LoVo (cell line): ENCODE results near the gene MECP2.

Experiments used
- DNase-seq: peaks from one replicate; pipeline ENCODE4 v3.0.0-alpha.2; 2016; ENCODE audit warnings: low spot score

Gene MECP2

DNA sequence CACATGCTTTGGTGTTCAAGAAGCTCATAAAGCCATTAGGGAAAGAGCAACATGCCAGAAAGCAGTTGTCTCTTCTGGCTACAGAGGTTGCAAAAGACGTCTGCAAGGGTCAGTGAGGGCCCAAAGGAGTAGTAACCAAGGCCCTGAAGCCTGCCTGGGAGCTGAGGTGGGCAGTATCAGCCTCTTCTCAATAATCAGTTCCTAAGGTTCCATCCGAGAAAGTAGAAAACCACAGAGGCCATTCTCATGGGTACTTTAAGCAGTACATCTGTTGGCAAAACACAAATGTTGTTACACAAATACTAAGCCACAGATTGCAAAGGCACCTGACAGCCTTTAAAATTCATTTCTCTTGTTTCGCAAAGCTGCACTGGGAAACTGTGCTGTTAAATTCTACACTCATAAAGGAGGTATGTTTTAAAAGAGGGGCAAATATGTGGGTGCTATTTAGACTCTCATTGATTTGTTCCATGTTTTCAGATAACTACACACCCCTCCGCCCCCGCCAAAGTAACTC lies 37.7 kb downstream of the MECP2 start:
- DNase-seq, result no peak

DNA sequence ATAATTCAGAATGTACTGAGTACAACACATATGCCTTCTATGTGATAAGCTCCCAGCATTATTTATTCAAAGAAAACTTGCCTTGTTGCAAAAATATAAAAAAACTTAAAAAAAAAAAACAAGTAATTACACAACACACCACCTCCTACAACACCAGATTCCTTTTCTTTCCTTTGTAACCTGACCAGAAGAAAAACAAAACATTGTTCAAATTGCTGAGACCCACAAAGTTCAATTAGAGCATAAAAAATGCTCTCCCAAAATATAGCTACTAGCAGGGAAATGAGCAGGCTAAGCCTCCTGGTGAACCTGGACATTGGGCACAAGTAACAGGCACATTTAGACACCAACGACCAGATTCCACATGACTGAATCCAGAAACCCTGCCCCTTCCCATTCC lies 38.3 kb downstream of the MECP2 start:
- no peak for DNase-seq

DNA sequence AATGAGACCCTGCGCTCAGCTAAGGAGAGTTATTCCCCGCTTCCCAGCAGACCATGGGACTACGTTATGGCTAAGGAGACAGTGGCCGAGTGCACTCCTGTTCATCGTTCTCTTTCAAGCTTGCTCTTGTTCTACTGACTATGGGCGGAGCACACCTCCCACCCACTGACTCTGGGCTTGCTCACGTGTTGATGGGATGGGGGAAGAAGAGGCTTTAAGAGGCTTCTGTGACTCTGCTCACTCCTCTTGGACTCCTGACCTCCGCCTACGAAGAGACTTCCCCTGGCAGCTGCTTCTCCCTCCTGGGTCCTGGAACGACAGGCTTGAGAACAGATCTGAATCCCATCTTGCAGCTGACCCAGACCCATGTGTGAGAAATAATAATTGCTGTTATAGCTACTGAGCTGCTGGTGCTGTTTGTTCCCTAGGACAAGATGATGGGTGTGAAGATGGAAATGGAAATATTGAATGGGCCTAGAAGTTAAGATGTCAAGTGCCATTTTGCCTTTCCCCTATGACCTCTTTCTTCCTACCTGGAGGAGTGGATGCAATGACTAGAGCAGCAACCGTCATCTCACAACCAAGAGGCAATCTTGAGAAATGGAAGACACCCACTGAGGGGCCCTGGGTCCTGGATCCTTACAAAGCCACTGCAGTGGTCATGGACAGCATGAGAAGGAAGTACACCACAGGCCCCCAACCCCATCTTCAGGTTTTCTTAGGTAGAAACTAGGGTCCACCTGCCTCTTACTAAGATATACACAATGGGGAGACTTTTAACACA lies 39.1 kb downstream of the MECP2 start:
- DNase-seq, result no peak

DNA sequence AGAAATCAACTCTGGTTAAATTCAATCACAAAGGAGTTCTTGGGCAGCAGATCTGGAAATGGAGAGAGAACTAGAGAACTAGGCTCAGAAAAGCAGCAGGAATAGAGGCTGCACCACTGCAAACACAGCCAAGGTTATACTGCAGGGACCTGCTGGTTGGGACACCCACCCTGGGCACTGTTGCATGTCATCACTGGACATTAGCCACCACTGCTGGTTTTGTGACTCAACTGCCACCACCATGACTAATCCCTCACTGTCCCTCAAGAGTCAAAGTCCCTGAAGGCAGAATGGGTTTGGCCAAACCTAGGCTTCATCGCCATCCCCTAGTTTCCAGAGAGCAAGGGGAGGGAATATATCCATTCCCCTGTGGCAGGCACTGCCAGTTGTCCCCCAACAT lies 39.7 kb downstream of the MECP2 start:
- peak; percentile 2 for DNase-seq

DNA sequence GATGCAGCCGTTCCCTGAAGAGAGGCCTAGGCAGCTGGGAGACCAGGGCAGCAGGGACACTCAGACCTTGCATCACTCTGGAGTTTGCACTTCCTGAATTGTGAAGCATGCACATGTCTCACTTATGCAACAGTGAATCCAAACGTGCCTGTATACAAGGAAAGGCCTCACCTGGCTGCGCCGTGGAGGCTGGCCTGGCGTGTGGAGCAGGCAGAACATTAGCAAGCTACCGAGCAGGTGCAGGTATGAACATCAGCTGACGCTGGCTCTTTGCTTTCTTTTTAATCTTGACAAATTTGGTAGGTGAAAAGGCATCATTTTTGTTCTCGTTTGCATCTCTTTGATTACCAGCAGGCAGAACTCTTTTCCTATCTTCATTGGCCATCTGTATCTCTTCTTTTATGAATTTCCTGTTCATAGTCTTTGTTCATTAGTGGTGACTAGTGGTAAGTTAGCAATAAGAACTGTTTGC lies 40.7 kb downstream of the MECP2 start:
- no peak for DNase-seq

DNA sequence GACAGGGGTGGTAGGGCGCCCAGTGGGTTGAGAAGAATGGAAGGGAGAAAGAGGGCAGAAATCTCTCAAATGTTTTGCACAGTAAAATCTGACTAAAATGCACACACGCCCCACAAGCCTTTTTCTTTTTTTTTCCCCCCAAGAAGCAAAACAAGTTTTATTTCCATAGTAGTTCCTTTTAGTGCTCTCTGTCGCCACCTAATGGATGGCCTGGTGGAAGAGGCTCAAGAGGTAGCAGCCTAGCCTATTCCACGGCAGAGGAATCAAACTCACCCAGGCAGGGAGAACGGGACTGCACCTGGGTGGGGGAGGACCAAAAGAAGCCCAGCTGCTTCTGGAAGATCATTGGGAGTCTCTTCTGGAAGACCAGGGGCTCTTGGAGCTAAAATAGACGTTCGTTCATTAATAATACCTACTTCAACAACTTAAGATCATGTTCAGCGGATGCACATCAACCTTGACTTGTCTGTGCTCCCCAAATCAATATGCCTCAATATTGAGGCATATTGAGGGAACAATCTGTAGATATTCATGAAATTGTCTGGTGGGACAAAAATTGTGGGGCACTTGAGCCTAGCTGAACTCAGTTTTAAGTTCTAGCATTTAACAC lies 46.2 kb downstream of the MECP2 start:
- DNase-seq, result peak; percentile 32

DNA sequence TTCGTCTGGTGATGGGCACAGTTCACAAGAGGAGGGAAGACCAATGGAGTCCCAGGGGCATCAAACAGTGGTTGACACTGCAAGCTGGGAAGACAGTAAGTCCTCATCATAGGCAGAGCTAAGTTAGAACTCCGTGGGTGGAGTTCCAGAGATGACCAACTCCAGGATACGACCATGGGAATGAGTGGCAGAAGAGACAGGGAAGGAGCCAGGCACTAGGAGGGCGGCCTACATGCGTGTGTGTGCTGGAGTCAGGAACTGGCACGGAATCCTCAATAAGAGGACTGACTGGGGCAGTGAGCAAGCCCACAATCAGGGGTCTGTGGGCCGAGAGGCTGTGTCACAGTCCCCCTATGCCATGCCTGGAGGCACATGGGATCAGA lies 47.4 kb downstream of the MECP2 start:
- DNase-seq, result no peak

DNA sequence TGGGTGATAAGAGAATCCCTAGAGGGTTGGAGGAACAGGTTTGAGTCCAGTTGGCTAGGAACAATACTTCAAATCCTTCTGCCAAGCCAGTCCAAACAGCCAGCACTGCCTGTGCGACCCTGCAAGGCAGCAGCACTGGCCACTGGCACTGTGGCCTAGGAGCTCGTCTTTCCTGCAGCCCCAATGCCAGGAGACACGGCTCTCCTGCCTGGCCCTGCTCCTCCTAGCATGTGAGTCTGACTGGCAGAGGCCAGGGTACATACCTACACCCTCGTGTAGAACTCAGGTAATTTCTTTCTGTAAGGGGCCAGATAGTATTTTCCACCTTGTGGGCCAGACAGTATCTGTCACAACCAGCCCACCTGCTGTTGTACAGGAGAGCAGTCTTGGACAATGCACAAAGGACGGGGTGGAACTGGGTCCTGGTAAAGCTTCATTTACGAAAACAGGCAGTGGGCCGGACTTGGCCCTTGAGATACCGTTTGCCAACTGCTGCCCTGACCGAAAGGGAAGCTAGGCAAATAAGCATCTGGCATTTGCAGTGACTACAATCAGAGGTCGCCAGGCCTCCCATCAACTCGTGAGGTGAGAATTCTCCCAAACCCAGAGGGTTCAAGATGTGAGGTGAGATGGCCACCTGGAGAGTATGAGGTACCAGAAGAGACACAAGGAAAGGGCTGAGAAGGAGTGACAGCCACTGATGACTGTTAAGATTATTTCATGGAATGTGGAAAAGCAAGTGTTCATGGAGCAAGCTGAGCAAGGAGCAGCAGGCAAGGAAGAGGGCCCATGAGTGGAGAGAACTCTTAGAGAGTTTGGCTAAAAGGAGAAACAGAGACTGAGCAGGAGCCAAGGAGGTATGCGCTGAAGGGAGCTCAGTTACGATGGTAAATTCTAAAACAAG lies 48.1 kb downstream of the MECP2 start:
- no peak for DNase-seq

DNA sequence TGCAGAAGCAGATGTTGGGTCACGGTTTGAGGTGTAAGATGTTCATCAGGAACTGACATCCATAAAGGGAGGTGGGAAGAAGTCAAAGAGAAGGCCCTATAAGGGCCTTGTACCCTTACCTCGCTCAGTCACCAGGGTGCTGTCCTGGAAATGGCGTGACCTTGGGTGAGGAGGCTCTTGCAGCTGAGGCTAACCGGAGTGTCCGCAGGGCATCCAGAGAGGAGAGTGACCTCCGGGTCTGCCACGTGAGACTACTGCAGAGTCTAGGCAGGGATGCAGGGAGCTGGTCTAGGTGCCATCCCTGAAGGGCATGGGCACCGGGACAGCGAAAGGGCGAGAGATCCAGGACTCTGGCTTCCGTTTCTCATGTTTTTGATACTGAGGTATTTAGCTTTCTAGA lies 49.1 kb downstream of the MECP2 start:
- DNase-seq, result no peak

DNA sequence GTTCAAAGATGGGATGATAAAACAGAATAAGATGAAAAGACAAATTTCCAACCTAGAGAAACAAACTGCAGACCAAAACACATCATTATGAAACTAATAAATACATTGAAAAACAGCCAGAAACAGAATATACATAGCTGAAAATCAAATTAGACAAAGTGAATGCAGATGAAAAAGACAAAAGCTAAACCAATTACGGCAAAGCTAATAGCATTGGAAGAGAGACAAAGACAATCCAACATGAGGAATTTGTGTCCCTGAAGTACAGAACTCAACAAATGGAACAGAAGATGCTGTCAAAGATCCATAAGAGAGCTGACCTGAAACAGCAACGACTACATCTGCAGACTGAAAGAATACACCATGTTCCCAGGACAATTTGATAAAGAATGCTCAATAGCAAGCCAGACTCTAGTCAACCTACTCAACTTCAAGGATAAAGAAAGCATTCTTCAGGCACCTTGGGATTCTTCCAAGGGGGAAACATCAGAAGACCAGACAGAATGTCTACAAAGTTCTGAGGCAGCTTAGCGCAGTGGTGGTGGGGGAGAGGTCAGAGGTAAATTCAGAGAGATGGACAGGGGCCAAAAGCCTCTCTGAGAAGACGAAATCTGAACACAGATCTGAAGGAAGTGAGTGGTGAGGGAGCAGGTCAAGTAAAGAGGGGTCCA lies 50.4 kb downstream of the MECP2 start:
- no peak for DNase-seq

DNA sequence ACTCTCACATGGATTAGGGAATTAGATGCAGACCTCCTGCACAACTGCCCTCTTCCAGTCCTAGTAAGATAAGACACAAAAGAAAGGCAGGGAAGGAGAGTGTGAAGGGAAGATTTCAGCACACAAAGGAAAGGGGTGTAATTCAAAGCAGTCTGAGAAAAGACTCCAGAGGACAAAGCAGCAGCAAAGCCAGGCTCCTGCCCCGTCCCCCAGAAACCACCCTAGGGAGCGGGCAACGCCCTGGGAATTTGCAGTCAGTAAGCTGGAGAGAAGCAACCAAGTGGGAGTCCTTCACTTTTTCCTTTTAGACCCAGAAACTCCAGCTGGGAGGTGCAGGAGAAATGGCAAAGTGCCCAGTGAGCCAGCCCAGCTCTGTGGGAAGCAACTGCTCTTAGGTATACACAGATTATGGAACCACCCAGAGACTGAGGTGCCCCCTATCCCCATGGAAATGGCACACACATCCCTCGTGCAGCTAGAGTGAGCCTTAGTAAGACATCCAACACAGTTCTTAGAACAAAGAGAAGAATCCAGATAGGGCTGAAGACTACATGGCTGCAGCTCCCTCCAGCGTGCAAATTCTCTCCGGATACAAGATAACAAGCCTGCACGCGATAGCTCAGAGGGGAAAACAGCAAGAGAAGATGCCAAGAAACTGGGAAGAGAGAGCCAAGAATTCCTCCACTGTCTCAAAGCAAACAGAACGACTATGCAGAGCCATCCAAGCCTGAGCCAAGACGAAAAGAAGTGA lies 51.3 kb downstream of the MECP2 start:
- DNase-seq, result no peak

DNA sequence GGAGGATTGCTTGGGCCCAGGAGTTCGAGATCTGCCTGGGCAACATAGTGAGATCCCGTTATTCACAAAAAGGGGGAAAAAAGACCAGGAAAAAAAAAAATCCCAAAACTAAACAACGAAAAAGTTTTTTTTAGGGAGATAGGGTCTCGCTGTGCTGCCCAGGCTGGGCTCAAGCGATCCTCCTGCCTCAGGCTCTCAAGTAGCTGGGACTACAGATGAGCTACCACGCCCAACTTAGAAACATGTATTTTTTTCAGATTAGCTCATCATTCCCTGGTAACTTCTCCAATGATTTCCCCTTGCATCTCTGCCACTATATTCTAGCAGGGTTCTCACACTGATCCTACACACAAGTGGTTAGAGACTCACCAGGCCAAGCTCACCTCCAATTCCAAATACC lies 53.4 kb downstream of the MECP2 start:
- DNase-seq, result no peak

DNA sequence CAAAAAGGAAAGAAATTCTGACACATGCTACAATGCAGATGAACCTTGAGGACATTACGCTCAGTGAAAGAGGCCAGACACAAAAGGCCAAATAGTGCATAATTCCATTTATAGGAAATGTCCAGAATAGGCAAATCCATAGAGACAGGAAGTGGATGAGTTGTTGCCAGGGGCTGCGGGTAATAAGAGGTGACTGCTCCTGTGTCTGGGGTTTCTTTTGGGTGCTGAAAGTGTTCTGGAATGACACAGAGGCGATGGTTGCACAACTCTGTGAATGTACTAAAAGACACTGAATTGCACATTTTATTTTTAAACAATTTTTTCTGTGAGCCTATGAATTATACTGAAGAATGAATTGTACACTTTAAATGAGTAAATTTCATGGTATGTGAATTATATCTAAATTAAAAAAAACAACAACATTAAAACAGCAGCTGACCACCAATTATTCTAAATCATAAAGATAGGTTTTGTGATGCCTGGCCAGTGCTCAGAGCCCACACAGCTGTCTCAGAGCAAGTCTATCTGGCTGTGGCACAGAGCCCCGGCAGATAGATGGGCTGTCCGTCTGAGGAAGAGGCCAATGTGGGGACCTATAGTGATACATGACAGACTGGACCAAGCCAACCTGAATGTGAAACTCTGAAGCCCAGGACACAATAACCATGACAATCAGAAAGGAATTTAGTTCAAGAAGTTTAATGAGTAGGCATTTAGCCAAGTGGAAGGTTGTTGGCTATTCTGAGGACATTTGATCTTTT lies 54.3 kb downstream of the MECP2 start:
- DNase-seq, result no peak

DNA sequence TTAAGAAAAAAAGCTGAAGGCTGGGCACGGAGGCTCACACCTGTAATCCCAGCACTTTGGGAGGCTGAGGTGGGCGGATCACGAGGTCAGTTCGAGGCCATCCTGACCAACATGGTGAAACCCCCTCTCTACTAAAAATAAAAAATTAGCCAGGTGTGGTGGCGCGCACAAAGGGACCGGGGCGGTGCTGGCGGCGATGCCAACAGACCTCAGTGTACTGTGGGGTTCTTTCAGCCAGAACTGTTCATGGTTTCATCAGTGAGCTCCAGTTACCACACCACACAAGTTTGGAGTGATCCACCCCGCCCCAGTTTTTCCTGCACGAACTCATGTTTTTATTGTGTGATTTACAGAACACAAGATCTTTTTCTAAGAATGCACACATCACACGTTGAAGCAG lies 56.7 kb downstream of the MECP2 start:
- DNase-seq, result no peak

DNA sequence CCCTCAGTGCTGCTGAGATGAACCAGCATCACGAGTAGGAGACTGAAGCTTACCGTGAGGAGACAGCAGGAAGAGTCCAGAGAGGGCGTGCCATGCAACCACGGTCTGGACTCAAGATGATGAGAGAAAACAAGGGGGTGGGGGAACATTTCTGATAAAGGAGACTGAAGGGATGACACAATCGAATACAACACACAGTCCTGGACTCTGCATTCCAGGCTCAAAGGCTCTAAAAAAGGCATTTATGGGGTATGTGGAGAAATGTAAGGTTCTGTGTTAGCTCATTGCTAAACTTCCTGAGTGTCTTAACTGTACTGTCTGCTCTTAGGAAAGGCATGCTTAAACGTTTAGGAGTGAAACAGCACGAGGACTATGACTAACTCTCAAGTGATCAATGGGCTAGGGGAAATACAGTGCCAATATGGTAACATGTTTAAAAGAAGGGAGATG lies 57.2 kb downstream of the MECP2 start:
- DNase-seq, result no peak

DNA sequence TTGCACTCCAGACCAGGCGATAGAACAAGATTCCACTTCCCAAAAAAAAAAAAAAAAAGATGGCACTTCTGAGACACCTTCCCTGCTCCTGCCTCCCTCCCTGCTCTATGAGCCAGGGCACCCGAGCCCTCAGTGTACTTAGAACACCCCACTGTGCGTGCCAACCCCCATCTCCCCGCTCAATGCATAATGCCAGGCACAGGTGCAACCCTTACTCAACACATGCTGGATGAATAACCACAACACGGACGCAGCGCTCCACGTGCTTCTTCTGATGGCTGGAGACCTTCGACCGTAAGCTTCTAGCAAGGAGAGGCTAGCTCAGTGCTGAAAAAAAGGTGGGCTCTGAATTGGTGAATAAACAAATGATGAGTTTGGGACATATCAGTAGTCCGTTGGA lies 57.9 kb downstream of the MECP2 start:
- DNase-seq, result no peak

DNA sequence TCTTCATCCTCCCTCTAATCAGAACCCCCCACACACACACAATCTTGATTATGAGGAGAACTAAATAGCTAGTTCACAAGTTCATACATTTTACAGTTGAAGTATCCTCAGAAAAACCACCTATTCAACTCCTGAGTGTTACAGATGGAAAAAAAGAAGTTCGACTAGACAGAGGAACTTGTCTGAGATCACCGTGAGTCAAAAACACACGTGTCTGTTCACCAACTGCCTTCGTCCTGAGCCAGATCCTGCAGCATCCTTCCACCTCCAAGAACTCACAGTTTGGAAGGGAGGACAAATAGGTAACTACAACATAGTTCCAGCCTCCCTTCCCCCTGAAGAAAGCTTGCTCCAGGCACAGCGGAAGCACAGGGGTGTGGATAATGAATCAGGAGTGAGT lies 58.9 kb downstream of the MECP2 start:
- no peak for DNase-seq

DNA sequence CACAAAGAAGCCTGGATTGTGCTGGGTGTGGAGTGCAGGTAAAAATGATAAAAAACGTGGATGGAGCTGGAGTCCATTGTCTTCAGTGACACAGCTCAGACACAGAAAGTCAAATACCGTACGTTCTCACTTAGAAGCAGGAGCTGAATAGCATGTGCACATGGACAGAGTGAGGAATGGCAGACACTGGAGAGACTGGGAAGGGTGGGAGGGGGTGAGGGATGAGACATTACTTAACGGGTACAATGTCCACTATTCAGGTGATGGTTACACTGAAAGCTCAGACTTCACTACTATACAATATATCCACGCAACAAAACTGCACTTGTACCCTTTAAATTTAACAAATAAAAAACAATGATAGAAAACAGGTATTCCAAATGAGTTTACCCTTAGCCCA lies 59.8 kb downstream of the MECP2 start:
- DNase-seq, result no peak

DNA sequence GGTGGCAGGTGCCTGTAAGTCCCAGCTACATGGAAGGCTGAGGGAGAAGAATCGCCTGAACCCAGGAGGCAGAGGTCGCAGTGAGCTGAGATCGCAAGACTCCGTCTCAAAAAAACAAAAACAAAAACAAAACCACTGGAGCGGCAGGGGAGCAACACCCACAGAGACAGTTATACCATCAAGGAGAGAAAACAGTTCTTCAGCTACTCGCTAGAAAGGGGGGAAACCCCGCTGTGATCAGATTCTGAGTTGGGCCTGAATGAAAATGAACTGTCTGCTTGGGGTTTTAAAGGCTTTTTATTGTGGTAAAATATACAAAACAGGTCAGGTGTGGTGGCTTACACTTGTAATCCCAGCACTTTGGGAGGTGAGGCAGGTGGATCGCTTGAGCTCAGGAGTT lies 61.0 kb downstream of the MECP2 start:
- no peak for DNase-seq

DNA sequence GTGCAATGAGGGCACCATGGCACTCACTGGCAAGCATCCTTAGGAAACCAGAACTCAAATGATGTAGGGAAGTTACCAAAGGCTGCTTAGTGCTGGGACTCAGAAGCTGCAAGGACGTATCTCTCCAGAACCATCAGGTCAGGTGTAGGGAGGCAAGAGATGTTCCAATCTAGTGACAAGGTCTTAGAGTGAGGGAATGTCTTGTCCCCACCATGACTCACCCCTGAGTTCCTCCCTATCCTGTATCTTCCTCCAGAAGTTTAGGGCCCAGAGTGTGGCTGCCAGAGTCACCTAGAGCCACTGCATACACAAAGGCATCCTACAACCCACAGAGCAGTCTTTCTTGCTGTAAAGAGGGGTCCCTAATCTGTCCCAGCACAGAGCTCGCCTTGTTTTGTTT lies 63.7 kb downstream of the MECP2 start:
- DNase-seq, result no peak

DNA sequence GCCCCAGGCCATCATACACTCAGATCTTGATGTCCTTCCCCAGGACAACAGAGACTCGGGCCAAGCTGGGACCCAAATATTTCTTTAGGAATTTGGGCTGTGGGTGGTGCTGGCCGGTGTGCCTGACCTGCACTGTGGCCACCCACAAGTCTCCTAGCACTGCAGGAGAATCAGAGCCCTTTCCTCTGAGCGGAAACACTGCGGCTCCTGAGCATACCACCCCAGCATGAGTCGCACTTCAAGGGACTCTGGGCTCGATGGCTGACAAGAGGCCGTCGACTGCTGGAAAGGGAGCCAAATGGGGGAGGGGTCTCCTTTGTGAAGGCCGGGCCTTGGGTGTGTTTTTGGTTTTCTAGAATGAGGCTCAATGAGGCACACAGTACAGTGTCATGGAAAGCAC lies 64.9 kb downstream of the MECP2 start:
- DNase-seq, result no peak
